ENCODE data around the gene CDH13. TPM values are rescaled to one million over a fixed set of nuclear protein-coding genes. Genes with fewer than 3 reads are reported as not detected.

CDH13 gene
- total RNA-seq, 1 donor from 2014 or later: 81.1 TPM

DNA sequence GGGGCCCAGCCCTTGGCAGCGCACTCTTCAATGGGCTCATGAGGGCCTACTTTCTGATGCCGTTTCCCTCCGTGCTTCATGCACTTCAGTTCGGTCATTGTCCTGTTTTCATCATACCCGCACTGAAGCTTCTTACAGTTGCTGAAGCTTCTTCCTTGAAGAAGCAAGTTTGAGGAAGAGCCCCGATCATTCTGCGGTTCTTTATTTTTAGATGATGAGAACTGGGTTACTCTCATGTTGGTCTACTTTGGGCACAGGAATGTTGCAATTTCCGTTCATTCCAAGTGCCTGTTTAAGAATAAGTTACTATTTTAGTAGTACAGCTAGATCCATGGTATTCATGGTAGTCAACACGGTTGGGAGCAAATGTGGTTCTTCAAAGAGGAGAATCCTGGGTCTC is 593.3 kb downstream of the CDH13 start:
- no peak overlapping the region for H3K4me3 Mint-ChIP-seq (ENCODE audit: unreplicated experiment)

DNA sequence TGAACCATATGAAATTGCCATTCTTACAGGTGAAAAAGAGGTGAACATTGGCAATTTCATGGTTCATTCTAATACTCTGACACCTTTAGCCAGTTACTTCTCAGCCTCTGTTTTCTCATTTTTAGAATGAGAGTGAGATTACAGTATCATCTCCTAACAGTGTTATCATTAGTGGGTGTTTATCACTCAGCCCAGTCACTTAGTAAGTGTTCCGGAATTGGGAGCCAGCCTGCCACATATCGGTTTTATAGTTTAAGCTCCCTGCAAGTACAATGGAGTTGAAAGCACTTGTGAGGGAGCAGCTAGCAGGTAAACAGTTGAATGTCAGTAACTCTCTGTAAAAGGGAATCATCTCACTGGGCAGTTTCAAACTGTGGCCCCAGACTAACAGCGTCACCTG is 597.9 kb downstream of the CDH13 start:
- peaks cover 16% of the 10 kb centered on the region for H3K4me1 Mint-ChIP-seq (ENCODE audit: low read depth, unreplicated experiment)
- TF ChIP-seq, protein P1, sequence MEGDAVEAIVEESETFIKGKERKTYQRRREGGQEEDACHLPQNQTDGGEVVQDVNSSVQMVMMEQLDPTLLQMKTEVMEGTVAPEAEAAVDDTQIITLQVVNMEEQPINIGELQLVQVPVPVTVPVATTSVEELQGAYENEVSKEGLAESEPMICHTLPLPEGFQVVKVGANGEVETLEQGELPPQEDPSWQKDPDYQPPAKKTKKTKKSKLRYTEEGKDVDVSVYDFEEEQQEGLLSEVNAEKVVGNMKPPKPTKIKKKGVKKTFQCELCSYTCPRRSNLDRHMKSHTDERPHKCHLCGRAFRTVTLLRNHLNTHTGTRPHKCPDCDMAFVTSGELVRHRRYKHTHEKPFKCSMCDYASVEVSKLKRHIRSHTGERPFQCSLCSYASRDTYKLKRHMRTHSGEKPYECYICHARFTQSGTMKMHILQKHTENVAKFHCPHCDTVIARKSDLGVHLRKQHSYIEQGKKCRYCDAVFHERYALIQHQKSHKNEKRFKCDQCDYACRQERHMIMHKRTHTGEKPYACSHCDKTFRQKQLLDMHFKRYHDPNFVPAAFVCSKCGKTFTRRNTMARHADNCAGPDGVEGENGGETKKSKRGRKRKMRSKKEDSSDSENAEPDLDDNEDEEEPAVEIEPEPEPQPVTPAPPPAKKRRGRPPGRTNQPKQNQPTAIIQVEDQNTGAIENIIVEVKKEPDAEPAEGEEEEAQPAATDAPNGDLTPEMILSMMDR (IDR thresholded peaks at IDR 0.05; ENCODE audit: partially characterized antibody, unreplicated experiment): no peak
- H3K9me3 Mint-ChIP-seq (ENCODE audit: unreplicated experiment): peaks cover 11% of the 10 kb centered on the region
- peaks cover 6% of the 10 kb centered on the region for H3K27me3 Mint-ChIP-seq (ENCODE audit: unreplicated experiment)
- peaks cover 3% of the 10 kb centered on the region for H3K36me3 Mint-ChIP-seq (ENCODE audit: unreplicated experiment)
- DNase-seq: no peak
- H3K4me3 Mint-ChIP-seq (ENCODE audit: unreplicated experiment): no peak overlapping the region
- H3K27ac Mint-ChIP-seq (ENCODE audit: unreplicated experiment): no peak overlapping the region

More for the DNA sequence above, 593.3 kb downstream of the CDH13 start:
- DNase-seq: no peak
- Mint-ChIP-seq H3K27me3 (ENCODE audit: unreplicated experiment) (no peaks in the 10 kb centered on the region), H3K27ac (ENCODE audit: unreplicated experiment) (no peak overlapping the region), H3K9me3 (ENCODE audit: unreplicated experiment) (peaks cover 1% of the 10 kb centered on the region), H3K36me3 (ENCODE audit: unreplicated experiment) (peaks cover 3% of the 10 kb centered on the region), H3K4me1 (ENCODE audit: low read depth, unreplicated experiment) (peaks cover 8% of the 10 kb centered on the region)
- TF ChIP-seq, protein P1 (IDR thresholded peaks at IDR 0.05; ENCODE audit: partially characterized antibody, unreplicated experiment): no peak

GRCh38 chr16:83227336-83227735 is 600.6 kb downstream of the CDH13 start:
- no peak overlapping the region for H3K27ac Mint-ChIP-seq (ENCODE audit: unreplicated experiment)
- TF ChIP-seq, protein P1 (IDR thresholded peaks at IDR 0.05; ENCODE audit: partially characterized antibody, unreplicated experiment): no peak
- H3K4me3 Mint-ChIP-seq (ENCODE audit: unreplicated experiment): no peak overlapping the region
- H3K36me3 Mint-ChIP-seq (ENCODE audit: unreplicated experiment): no peaks in the 10 kb centered on the region
- H3K27me3 Mint-ChIP-seq (ENCODE audit: unreplicated experiment): peaks cover 6% of the 10 kb centered on the region
- DNase-seq: no peak
- H3K9me3 Mint-ChIP-seq (ENCODE audit: unreplicated experiment): peaks cover 11% of the 10 kb centered on the region
- peaks cover 19% of the 10 kb centered on the region for H3K4me1 Mint-ChIP-seq (ENCODE audit: low read depth, unreplicated experiment)

DNA sequence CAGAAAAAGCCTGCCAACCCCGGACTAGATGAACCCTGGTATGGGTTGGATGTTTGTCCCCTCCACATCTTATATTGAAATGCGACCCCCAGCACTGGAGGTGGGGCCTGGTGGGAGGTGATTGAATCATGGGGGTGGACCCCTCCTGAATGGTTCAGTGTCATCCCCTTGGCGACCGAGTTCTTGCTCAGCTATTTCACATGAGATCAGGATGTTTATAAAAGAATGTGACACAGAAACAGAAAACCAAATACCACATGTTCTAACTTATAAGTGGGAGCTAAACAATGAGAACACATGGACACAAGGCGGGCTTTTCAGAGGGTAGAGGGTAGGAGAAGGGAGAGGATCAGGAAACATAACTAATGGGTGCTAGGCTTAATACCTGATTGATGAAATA is 605.0 kb downstream of the CDH13 start:
- no peak for DNase-seq
- Mint-ChIP-seq H3K9me3 (ENCODE audit: unreplicated experiment) (peaks cover 11% of the 10 kb centered on the region), H3K4me3 (ENCODE audit: unreplicated experiment) (no peak overlapping the region), H3K36me3 (ENCODE audit: unreplicated experiment) (no peaks in the 10 kb centered on the region), H3K27me3 (ENCODE audit: unreplicated experiment) (peaks cover 6% of the 10 kb centered on the region), H3K27ac (ENCODE audit: unreplicated experiment) (no peak overlapping the region), H3K4me1 (ENCODE audit: low read depth, unreplicated experiment) (peaks cover 15% of the 10 kb centered on the region)
- TF ChIP-seq, protein P1 (IDR thresholded peaks at IDR 0.05; ENCODE audit: partially characterized antibody, unreplicated experiment): no peak

GRCh38 chr16:83233153-83233552 is 606.4 kb downstream of the CDH13 start:
- DNase-seq: no peak
- peaks cover under 1% of the 10 kb centered on the region for H3K27me3 Mint-ChIP-seq (ENCODE audit: unreplicated experiment)
- H3K9me3 Mint-ChIP-seq (ENCODE audit: unreplicated experiment): peaks cover 8% of the 10 kb centered on the region
- H3K4me1 Mint-ChIP-seq (ENCODE audit: low read depth, unreplicated experiment): peaks cover 14% of the 10 kb centered on the region
- H3K27ac Mint-ChIP-seq (ENCODE audit: unreplicated experiment): no peak overlapping the region
- H3K4me3 Mint-ChIP-seq (ENCODE audit: unreplicated experiment): no peak overlapping the region
- TF ChIP-seq, protein P1 (IDR thresholded peaks at IDR 0.05; ENCODE audit: partially characterized antibody, unreplicated experiment): no peak
- H3K36me3 Mint-ChIP-seq (ENCODE audit: unreplicated experiment): peaks cover 4% of the 10 kb centered on the region
